HFF-Myc (cell line): ENCODE measurements around the gene C1QTNF5.

Source experiments
- DNase-seq: peaks from one replicate; pipeline ENCODE4 v3.0.0-alpha.2; 2011; ENCODE audit warnings: low read depth; ENCODE audit errors: extremely low read depth
- H3K4me3 ChIP-seq: replicated peaks from 2 replicates; pipeline ENCODE4 v1.5.1; 2011; ENCODE audit warnings: low read depth, mild to moderate bottlenecking, control low read depth, low read length
- TF ChIP-seq, protein P1 (sequence below): IDR thresholded peaks from 2 replicates; pipeline ENCODE4 v1.5.1; 2012; ENCODE audit warnings: mild to moderate bottlenecking, low read depth, low read length, control low read depth; ENCODE audit errors: missing control alignments

C1QTNF5 gene

DNA sequence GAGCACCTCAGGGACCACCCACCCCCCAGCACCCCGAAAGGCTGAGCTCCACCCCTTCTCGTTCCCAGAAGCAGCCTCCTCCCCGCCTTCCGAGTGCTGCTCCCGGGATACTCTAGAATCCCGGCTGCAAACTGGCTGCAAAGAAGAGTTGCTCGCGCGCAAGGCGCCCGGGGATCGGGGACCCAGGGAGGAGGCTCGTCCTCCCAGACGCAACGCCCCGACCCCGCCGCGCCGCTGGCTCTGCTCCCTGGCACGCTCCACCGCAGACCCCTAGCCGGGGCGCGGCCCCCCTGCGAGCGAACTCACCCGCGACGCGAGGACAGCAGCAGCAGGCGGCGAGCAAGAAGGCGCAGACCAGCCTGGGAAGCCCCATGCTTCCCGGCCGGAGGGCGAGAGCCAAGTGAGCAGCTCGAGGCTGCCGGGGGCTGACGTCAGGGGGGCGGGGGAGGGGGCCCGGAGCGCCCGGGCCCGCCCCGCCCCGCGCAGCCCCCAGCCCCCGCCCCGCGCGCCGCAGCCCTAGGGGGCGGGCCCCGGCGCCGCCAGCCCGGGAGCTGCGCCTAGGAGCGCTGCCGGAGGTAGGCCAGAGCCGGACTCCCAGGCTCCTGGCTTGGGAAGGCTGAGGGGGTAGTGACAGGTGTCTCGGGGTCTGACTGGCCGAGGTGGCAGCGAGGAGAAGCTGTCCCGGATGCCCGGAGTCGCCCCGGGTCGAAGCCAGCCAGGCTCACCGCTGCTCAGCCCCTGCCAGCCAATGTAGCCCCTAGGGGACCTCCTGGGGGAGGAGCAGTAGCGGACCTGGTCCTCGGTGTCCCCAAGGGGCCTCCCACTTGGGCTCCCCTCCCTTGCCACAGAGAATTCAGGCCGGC is 23.7 kb downstream of the C1QTNF5 start, which contains the start of gene MCAM:
TSS of gene MCAM (minus strand) at position 402 of the 863 bp plus-strand sequence. CDS start at position 373, 29 bp downstream.
- DNase-seq, result no peak
- H3K4me3 ChIP-seq, result peak within 1 kb of the TSS; percentile 52
- TF ChIP-seq, protein P1, sequence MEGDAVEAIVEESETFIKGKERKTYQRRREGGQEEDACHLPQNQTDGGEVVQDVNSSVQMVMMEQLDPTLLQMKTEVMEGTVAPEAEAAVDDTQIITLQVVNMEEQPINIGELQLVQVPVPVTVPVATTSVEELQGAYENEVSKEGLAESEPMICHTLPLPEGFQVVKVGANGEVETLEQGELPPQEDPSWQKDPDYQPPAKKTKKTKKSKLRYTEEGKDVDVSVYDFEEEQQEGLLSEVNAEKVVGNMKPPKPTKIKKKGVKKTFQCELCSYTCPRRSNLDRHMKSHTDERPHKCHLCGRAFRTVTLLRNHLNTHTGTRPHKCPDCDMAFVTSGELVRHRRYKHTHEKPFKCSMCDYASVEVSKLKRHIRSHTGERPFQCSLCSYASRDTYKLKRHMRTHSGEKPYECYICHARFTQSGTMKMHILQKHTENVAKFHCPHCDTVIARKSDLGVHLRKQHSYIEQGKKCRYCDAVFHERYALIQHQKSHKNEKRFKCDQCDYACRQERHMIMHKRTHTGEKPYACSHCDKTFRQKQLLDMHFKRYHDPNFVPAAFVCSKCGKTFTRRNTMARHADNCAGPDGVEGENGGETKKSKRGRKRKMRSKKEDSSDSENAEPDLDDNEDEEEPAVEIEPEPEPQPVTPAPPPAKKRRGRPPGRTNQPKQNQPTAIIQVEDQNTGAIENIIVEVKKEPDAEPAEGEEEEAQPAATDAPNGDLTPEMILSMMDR, result no peak

DNA sequence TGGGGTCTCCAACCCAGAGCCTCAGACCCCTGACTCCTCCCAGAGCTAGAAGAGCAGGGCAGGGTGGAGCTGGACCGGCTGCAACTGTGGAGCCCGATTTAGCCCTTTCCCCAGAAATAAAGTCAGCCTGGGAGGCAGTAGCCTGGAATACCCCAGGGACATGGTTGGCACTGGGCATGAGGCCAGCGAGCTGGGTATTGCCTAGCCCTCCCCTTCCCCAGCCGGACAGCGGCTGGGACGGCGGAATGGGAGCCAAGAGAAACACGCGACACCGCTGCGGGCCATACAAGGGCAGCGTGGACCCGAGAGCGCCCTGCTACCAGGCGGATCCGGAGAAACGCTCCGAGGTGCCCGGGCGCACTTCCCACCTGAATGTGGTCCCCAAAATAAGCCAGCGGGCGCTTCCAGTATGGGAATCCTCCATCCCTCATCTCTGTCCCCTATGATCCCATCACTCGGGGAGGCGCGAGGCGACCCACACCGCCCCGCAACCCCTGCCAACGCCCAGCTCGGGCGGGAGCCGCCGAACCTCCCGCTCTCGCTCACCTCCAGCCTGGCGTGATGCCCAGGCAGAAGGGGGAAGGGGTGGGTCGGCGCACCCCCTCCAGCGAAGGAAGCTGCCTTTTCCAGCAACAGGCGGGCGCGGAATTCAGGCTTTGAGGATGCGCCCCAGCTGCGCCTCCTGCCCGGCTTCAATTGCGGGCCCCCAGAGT is 24.5 kb downstream of the C1QTNF5 start:
- TF ChIP-seq, protein P1, result no peak
- H3K4me3 ChIP-seq, result peak overlapping the region; percentile 52
- no peak for DNase-seq

DNA sequence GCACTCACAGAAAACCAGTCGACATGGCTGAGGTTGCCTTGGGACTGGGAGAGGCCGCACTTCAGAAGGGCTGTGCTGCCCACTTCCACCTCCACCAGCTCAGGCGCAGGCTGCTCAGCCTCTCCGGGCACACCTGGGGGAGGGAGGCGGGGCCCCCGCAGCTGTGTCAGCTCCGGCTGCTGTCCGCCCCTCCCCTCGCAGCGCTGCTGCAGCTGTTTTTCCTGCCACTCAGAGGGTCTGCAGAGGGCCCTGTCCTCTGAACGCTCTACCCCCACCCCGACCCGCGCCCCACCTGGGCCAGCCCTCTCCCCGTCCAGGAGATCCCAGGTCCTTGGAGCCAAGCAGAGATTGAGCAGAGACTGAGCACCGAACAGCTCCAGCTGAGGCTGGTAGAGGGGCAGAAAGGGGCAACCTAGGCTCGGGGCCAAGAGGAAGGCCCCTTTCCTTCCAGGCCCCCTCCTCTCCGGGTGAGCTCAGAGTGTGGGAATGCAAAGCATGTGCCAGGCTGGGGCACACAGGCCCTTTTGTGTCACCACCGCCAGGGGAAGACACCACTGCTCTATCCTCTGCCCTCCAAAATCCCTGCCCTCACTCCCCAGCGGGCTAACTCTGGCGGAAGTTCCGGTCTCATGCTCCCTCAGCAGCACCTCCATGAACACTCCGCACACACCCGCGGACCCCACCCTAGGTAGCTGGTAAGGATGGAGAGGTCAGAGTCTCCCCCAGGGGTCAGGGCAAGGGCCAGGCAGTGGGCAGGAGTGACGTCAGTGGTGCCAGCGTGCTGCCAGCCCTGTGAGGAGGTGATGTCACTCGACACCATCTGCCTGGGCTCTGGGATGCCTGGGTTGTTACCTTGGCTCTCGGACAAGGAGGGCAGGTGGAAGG is 25.3 kb downstream of the C1QTNF5 start:
- no peak for DNase-seq
- TF ChIP-seq, protein P1, result no peak
- H3K4me3 ChIP-seq, result peak overlapping the region; percentile 52

DNA sequence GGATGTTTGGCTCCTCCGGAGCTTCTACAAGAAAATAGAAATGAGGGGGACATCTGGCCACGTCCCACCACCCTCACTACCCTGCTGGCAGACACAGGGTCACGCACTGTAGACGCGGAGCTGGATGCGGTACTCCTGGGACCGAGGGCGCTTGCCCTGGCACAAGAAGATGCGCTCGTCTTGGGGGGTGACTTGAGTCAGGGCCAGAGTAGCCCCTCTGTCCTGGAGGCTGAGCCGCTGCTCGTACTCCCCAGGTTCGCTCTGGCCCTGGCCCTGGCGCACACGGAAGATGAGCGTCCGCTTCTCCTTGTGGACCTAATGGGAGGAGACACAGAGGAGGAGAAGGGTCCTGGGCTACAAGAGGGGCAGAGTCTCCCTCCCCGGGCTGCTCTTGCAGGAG is 26.0 kb downstream of the C1QTNF5 start:
- TF ChIP-seq, protein P1, result no peak
- H3K4me3 ChIP-seq, result no peak overlapping the region

DNA sequence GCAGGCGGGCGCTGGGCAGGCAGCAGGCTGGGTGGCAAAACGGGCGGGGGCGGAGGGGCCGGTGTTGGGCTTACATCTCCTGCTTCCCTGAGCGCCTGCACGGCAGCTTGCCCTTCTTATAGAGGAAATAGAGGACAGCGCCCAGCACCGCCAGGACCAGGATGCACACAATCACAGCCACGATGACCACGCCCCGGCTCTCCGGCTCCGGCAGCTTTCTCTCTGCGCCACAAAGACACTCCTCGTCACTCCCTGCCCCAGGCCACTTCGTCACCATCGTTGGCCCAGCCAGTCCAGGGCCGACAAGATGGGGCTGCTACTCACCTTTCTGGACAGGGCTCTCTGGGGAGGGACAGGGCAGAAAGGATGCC is 30.0 kb downstream of the C1QTNF5 start:
- no peak overlapping the region for H3K4me3 ChIP-seq
- TF ChIP-seq, protein P1, result no peak
- no peak for DNase-seq

More for the DNA sequence above, 26.0 kb downstream of the C1QTNF5 start:
- DNase-seq, result no peak

DNA sequence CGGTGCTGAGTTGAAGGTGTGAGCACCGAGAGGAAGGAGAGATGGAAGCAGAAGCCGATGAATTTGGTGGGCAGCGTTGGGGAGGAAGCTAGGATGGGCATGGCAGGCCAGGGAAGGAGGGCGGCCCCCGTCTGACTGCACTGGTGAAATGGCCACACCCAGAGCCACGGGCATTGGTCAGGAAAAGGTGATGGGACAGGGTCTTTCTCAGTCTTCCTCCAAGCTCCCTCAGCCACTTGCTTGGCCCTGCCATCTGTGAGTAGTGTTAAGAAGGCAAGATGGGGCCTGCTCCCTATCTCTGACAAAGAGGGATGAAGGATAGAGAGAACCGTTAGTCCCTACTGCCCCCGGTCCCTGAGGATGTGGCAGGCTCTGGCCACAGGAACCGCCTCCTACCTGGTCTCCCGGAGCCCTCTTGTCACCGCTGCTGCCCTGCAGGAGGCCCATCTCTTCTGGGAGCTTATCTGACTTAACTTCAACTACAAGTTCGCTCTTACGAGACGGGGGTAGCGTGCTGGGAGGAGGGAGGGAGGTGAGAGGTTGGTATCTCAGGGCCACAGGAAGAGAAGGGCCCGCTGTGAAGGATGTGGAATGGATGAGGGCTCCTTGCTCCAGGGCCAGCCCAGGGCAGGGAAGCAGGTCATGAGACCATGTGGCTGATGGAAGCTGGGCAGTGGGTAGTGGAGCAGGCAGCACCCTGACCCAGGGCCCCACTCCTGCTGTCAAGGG is 30.6 kb downstream of the C1QTNF5 start:
- DNase-seq, result no peak
- TF ChIP-seq, protein P1, result no peak

More for the DNA sequence above, 30.6 kb downstream of the C1QTNF5 start:
- no peak overlapping the region for H3K4me3 ChIP-seq
